ENCODE measurements around the gene SPATS2L. TPM values are rescaled to one million over a fixed set of nuclear protein-coding genes. Genes with fewer than 3 reads are reported as not detected.
"Not testable (repeated sequence)": the region's sequence is repeated elsewhere in the genome, so short reads cannot be mapped to it uniquely, and the experiment has no call there.

SPATS2L gene
- total RNA-seq, 1 donor from 2014 or later: 55.1 TPM

DNA sequence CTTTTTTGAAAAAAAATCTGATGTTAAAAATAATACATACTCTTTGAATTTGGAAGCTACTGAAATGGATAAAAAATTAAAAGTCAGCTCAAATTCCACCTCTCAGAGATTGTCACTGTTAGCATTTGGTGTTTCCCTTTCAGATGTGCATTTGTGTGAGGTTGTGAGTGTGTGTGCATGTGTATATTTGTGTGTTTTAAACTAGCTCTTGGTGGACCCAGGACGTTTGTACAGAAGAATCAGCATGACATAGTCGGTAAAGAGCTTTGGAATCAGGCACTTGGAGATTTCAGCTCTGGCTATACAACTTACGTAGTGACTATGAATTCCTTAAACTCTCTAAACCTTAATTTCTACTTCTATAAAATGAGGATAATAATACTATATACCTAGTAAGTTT is 14.5 kb downstream of the SPATS2L start:
- DNase-seq: no peak

DNA sequence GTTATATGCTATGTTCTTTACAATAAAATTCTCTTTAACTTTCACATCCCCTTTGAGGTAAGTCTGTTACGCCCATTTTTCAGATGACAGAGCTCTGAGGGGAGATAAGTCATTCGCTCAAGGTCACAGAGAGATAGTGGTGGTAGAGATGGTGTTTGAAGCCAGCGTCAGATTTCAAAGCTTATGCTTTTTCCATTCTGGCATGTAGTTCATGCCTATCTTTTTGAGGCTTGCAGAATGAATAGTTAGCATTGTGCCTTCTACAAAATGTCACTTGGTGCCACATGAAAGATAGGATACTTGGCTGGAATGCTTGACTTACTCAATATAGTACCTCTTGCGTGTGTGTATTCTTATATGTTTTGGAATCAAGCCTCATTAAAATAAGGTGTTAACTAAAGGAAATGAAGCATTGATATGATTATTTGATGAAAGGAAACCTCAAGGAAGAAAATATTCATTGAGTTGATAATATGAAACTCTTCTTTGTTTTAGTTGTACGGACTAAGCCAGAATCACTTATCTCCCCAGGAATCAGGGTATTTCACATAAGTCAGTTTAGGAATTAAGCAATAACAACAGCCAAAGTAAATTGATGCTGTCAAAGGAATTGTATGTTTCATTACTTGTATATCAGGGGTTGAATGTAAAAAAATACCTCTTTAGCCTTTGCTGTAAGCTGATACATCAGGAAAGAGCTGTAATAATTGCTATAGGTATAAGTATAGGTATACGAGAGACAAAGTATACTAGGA is 15.5 kb downstream of the SPATS2L start:
- DNase-seq: no peak

DNA sequence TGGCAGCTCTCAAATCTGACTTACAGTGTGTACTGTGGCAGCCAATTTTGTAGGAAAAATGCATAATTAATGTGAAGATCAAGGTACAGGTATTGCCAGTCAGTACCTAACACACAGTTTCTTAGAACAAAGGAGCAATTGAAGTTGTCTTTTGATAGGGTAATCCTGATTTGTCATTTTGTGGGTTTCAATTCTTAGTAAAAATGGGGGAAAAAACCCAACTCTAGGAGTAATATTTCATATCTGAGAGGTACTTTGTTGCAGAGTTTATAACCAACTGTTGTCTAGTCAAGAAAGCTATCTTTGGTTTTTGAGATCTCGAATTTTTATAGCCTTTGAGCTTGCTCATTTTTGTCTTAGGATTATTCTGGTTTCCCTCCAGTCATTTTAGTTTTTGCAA is 16.1 kb downstream of the SPATS2L start:
- DNase-seq: no peak

DNA sequence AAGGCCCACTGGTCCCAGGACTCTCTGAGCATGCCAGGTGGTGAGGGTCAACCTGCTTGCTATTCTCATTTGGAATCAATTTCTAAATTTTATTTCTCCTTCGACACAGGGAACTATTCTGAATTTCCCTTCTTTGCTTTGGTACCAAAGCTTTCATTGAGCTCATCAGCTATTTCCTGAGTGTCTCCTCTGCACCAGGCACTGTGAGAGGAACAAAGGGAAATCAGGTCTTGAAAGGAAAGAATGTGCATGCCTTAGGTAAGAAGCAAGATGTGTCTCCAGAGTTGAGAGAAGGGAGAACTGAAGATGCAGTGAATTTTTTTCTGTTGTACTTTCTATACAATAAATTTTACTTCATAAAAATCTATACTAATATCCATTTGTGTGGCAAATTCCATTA is 17.9 kb downstream of the SPATS2L start:
- no peak for DNase-seq

DNA sequence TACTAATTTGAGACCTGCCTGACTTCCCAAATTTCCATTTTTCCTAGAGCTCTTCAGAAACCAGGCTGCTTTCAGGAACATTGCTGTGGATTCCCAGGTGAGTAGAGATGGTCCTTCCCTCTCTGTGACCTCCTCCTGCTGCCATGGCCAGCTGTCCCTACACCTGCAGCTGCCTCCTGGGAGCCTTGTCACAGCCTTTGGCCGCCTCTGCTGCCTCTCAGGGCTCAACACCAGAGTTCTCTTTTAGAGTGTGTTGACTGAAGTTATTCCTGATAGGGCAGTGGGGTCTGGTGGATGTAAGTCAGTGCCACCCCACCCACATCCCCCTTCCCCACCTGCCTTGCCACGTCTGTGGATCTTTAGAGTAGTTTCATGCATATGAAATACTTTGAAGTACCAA is 22.9 kb downstream of the SPATS2L start:
- DNase-seq: no peak

DNA sequence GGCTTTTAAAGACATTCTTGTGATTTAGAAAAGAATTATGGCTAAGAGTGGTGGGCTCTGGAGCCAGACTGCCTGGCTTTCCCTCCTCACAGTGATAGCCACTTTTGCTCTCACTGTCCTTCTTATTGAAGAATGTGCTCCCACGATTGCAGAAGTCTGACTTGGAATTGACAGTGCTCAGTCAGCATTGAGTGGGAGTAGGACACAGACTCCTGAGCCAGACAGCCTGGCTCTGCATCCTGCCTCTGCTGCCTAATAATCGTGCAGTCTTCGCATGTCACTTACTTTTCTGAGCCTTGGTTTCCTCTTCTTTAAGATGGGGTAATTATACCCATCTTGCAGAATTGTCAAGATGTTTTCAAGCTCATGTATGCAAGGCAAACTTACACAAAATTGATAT is 23.3 kb downstream of the SPATS2L start:
- DNase-seq: no peak

DNA sequence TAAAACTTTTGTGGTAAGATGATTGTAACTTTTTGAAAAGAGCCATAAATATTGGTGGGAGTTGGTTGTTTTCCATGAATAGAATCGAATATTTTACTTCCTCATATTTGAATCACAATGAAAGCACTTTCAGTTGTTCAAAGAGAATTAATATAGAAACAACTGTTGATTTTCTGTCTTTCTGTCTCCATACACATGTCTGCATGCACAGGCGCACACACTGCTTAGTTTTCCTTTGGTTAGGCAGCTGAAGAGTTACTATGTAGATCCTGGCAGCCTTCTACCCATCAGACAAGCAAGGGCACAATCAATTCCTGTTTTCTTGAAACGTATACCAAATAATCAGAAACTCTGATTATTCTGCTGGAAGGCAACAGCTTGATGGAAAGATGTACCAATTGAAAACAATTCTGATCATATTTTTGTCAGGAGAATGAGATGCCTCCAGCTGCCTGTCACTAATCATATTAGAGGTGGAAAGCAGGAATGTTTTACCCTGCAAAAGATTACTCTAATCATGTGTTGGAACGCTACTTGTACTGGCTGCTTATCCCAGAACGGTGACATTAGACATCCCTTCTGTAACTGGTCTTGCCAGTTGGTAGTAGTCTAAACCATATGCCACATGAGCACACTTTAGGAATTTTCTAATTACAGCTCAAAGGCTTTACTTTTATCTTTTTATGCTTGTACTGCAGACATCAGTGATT is 24.0 kb downstream of the SPATS2L start:
- DNase-seq: no peak

DNA sequence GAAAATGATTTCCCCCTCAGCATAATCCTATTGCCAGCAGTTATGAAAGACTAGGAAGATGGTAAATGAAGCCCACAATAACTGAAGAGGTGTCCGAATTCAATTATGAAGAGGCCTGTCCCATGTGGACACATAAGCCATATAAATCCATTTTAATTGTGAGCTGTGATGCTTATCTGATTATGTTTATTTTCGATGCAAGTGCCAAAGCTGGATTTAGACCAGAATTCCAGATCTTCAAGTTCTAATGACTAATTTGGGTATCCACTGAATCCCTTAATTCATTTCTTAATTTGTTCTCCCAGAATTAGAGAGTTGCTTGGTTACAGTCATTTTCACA is 24.5 kb downstream of the SPATS2L start:
- no peak for DNase-seq

DNA sequence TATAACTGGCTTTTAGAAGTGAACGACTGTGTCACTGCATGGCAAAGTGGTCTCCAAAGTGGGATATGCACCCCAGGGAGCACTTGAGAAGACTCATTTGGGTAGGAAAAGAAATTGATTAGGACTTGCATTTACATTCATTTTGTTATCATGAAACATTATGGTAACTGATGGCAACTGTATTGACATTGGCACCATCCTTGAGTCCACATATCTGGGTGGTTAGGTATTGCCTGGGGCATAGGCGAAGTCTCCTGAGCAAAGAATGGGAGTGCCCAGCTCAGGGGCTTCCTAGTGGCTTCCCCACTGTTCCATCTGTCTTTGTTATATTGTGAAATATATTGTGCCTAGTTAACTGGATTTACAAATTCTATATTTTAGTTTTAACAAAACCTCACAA is 29.2 kb downstream of the SPATS2L start:
- DNase-seq: no peak

DNA sequence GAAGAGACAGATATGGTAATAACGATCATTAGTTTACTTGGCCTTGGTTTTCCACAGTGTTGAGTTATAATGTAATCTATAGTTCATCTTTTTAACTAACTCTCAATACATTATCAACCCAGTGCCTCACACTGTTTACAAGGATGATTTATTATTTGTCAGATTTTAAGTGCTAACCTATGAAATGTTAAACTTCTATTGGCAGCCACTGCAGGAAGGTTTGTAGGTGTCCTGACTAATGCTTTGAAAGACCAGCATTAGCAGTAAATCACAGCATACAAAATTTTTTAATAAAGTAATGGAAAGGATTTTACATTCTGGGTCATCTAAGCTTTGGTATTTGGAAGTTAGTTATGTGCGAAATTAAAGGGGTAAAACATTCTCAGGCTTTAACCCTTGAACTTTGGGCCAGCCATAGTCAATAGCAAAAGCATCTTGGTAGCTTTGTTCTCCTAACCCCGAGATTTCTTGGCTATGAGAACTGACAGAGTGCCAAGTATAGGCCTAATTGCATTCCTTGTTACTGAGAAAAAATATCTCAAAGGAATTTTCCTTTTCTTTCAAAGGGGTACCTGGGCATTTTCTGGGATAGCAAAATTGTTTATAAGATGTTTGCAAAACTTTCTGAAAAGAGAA is 30.6 kb downstream of the SPATS2L start:
- DNase-seq: no peak

DNA sequence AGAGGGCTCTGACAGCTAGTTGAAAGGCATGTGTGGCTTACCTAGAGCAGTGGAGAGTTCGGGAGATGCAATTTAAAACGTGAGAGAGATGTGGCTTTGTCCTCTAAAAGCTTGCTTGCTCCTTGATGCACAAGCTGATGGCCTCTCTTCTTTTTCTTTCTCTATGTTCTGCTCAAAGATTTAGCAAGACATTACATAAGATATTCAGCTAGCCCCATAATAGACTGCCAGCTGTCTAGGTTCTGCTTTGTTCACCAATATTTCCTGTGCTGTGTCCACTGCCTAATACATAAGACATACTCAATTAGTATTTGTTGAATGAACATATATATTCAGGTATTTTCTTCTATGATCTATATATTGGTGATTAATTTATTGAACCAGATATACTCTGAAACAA is 31.1 kb downstream of the SPATS2L start:
- no peak for DNase-seq

DNA sequence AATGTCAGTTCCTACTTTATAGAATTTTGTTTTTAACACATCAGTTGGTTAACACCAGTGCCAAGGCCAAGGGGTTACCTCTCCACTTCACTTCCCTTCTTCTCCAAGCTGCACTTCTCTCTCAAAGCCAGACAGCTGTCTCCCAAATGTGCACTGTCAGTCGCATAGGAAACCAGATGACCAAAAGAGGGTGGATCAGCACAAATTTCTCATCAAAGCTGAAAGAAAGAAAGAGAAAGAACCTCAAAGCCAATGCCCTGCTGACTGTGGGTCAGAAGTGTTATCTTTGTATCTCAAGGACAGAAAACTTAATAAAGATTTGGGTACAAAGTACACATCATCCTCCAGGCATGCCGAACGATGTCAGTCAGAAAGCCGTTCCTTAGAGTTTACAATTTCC is 32.2 kb downstream of the SPATS2L start:
- DNase-seq: peak; percentile 90

DNA sequence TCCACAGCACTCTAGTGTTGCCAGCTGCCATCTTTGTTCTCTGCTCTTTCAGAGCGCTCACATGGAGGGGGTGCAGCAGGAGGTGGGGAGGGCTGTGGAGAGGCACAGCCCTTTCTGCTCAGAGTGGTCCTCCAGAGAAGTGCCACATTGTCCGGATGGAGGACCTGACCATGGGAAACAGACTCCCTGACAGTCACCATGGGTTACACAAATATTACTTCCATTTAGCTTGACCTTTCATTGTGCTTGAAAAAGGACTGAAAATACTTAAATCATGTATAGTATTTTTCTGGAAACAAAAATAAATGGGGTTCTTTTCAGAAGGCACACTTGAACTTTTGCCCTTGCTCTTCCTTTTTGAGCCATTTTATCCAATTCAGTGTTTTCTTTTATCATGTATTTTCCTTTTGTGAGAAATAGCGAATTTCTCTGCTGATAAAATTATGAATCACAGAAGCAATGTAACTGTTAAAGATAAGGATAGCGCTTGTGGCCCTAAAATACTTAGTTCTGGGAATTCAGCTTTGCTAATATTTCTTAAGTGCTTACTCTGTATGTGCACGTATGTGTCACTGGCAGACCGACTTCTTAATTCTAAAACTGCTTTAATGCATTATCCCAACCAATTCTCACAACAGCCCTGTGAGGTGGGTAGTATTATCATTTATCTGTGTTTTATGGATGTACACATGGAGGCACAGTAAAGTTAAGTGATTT is 34.2 kb downstream of the SPATS2L start:
- no peak for DNase-seq

DNA sequence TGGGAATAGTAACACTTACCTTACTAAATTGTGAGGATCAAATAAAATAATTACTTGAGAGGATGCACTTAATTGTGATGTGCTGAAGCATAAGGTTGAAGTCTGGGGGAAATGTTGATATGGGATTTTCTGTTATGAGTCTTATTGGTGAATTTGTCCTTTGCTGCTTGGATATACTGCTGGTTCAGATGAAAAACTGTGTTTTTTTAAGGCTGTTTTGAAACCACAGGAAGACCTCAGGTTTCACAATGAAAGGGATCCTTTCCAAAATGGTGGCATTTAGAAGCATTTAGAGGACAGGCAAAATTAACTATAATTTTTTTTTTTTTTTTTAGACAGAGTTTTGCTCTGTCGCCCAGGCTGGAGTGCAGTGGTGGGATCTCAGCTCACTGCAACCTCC is 34.9 kb downstream of the SPATS2L start:
- DNase-seq: no peak

DNA sequence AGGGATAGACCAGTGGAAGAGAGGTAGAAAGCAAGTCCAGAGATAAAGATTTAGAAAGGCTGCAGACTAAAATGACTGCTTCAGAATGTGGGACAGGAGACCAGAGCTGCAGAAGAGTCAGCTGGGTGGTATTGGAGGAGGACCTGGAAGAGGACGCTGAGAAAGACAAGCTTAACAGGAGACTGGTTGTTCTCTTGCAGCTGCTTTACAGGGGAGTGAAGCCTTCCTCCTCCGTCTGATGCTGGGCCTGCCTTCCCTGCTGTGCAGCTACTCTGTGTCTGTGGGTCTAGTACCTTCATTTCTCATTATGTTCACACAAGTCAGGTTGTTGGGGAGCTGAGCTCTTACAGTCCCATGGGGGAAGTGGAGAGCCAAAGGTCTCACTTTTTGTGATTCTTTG is 35.7 kb downstream of the SPATS2L start:
- DNase-seq: no peak

DNA sequence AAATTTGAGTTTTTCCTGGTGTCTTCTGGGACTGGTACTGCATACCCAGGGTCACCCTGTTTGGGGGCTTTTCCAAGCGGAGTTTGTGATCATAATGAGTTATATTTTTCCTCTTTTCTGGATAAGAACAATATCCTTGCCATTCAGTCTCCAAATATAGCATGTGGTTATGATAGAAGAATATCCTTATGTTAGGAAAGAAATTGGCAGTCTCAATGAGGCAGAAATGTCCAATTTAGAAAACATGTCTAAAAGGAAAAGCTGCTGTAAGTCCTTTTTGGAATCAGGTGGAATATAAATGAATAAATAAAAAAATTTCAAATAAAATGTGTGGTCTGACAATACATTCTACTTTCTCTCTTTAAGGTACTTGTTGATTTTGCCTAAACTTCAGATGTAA is 36.2 kb downstream of the SPATS2L start:
- no peak for DNase-seq

DNA sequence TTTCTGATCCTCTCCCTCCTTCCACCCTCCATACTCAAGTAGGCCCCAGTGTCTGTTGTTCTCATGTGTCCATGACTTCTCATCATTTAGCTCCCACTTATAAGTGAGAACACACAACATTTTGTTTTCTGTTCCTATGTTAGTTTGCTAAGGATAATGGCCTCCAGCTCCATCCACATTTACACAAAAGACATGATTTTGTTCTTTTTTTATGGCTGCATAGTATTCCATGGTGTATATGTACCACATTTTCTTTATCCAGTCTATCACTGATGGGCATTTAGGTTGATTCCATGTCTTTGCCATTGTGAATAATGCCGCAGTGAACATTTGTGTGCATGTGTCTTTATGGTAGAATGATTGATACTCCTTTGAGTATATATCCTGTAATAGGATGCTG is 37.7 kb downstream of the SPATS2L start:
- not testable (repeated sequence) for DNase-seq

DNA sequence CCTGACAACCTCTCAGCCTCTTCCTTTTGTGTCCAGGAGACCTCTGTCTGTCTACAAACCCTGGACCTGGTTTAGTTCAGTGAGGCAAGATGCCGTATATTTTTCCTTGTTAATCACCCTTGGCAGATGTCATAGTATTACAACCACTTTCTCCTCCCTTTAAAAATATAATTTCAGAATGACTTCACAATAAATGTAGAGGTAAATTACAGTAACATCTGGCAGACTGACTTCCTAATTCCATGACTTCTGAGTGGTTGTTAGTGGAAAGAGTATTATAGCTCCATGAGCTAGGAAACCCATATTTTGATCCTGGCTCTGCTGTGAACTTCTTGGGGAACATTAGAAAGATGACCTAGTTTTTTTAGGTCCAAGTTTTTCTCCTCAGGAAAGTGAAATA is 39.5 kb downstream of the SPATS2L start:
- peak; percentile 36 for DNase-seq

DNA sequence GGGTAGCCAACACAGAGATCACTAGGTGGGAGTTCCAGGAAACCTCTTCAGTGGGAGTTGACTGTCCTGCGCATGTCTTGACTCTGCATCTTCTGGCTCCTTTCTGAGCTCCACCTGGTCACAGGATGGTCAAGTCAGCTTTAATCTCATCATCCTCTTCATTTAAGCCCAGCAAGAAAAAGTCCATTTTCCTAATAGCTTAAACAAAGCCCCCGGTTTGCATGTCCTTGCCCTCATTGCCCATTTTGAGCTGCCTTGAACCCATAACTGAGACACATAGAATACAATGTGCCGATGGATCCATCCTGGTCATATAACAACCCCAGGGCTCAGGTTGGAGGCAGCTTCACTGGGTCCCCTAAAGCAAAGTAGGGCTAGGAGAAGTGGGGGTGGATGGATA is 40.8 kb downstream of the SPATS2L start:
- no peak for DNase-seq

DNA sequence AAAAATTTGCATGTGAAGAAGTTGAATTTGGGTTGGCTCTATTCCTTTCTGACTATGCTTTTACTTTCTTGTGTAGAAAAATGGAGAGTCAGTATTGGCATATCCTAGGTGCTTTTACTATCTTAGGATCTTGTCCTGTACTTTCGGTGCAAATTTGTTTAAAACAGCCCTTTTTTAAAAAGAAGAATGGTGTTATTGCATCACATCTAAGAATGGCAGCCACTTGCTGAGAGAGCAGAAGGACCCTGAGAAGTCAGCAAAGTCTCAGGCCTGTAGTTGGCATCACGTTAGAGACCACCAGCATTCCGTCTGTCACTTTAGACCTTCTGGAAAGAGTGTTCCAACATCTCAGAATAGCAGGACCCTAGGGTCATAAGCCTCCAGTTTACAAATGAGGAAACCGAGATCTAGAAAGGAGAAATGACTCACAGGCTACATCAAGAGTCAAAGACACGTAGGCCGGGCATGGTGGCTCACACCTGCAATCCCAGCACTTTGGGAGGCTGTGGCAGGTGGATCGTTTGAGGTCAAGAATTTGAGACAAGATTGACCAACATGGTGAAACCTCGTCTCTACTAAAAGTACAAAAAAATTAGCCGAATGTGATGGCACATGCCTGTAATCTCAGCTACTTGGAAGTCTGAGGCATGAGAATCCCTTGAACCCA is 42.5 kb downstream of the SPATS2L start:
- DNase-seq: no peak

DNA sequence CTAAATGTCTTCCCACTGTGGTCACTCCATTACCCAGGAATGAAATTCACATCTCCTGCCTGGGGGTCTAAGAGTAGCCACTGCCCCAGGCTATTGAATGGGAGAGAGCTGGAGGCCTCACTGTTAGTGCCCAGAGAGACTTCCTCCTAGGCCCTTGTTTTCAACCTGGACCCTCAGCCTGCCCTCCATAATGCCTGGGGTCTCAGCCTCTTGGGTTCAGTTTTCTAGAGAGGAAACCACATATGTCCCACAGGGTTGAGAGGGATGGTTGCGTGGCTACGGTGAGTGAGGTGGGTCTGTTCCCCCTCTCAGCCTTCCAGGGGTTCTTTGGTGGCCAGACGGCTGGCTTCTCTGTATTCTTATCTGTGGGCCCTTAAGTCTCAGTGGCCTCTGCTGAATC is 43.4 kb downstream of the SPATS2L start:
- DNase-seq: no peak

DNA sequence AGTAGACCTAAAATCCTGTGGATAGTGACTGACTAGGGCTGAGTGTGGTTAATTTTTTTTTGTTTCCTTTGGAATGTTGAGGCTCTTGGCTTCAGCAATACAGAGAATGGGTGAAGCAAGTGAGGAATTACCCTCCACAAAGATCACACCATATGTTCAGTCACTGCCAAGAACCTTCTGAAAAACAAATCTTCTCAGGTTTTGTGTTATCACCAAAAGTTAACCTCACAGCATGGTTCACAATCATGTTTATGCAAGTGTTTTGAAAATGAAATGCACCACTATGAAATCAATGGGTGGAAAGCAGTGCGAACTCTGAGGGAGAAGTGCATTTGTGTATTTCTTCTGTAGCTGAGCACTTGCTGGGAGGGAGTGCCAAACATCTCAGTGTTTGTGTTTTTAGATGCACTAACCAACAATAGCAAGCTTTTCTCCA is 44.4 kb downstream of the SPATS2L start:
- no peak for DNase-seq

DNA sequence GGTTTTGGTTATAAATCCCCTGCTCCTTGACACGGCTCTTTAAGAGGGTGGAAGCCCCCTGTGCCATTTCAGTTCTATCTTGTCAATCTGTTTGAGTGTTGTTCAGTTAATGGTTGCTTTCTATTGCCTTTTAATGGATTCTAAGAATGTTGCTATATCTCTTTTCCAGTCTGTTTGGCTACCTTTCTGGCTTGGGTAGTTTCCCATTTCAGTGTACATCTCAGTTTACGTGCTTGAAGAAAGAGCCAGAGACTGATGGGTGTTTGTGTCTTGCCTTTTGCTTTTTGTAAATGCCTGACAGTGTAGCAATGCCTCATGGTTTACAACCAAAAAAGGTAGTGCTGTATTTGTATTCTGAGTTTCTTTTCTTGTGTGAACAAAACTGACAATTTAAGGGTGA is 45.3 kb downstream of the SPATS2L start:
- peak; percentile 12 for DNase-seq
